GM19239 (cell line): ENCODE results near the gene PACSIN2.
A peak's percentile ranks its signal among the peaks of the same experiment; 100 is the strongest.

Experiments
- DNase-seq: peaks from one replicate; pipeline ENCODE4 v3.0.0; 2011; ENCODE audit warnings: low spot score; ENCODE audit not compliant: insufficient read length
- FAIRE-seq: peaks from 2 replicates; lab custom pipeline; 2011; peaks lifted over from hg19 to GRCh38; lab: Jason Lieb, UNC

Gene PACSIN2

DNA sequence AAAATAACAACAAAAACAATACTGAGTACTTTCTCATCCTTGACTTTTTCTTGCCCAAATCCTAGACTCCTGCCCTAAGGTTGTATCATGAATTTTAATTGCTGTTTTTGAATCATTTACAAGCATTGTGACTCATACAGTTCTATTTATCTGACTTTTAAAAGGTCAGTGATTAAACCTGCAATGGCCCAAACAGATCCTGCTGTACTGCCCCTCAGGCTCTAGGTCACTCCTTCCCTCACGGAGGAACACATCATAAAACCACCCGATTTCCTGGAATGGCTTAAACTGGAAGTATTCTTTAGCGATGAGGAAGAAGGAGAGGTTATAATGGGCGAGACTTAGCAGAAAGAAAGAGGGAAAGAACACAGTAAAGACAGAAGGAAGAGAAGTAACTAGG, 170.2 kb downstream of the PACSIN2 start:
- no peak for FAIRE-seq

DNA sequence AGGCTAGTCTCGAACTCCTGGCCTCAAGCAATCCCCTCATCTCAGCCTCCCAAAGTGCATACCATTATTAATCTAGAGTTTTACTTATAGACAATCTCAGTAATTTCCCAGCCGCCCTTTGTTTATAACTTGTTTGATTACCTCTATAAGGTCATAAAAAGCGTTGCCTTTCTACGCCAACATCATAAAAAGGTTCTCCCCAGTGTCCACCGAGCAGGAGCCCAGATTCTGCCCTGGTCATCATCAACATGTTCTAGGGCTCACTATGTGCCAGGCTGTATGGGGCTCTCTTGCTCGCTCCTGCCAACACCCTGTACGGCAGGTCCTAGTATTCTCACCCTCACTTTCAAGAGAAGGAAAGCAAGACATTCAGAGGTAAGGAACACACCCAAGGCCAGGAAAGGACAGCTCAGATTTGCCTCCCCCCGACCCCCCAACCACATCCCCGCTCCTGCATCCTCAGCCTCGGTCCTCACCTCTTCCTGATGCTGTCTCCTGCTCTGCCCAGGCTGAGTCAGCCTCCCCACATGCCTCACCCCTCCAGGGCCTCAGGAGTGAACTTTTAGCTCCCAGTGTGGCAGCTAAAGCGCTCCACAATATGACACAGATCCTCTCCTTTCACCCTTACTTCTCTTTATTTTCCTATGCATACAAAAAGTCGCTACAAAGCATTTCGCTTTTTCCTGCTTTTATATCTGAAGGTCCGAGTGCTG, 172.1 kb downstream of the PACSIN2 start:
- FAIRE-seq (no peak), DNase-seq (no peak)

More for the DNA sequence above, 170.2 kb downstream of the PACSIN2 start:
- DNase-seq: no peak

DNA sequence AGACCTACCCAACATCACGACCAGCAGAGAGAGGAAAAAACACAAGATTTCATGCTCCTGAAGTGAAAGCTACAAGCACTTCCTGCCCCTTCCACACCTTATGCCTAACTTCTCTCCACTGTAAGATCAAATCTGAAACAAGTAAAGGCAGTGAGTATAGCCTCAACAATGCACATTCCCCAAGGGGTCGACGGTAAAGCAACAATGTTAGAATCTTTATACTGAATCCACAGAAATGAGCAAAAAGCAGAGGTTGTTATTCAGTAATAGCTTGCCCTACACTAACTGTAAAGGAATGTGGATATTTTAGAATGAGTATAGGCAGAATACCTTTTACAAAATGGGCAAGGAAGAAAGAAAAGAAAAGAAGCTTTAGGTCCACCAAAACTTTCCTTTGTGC, 173.5 kb downstream of the PACSIN2 start:
- FAIRE-seq (no peak), DNase-seq (no peak)

DNA sequence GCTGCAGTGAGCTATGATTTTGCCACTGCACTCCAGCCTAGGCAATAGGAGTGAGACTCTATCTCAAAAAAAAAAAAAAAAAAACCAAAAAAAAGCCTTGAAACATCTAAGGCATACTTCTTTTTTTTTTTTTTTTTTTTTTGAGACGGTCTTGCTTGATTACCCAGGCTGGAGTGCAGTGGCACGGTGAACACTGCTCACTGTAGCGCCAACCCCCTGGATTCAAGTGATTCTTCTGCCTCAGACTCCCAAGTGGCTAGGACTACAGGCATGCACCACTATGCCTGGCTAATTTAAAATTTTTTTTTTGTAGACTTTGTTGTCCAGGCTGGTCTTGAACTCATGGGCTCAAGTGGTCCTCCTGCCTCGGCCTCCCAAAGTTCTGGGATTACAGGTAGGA, 177.4 kb downstream of the PACSIN2 start:
- DNase-seq (no peak), FAIRE-seq (no peak)

DNA sequence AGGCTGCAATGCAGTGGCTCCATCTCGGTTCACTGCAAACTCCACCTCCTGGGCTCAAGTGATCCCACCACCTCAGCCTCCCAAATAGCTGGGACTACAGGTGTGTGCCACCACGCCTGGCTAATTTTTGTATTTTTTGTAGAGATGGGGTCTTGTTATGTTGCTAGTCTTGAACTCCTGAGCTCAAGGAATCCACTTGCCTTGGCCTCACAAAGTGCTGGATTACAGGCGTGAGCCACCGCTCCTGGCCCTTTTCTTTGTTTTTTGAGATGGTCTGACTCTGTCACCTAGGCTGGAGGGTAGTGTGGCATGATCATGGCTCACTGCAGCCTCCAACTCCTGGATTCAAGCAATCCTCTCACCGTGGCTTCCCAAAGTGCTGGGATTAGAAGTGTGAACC, 178.9 kb downstream of the PACSIN2 start:
- FAIRE-seq (no peak), DNase-seq (no peak)

DNA sequence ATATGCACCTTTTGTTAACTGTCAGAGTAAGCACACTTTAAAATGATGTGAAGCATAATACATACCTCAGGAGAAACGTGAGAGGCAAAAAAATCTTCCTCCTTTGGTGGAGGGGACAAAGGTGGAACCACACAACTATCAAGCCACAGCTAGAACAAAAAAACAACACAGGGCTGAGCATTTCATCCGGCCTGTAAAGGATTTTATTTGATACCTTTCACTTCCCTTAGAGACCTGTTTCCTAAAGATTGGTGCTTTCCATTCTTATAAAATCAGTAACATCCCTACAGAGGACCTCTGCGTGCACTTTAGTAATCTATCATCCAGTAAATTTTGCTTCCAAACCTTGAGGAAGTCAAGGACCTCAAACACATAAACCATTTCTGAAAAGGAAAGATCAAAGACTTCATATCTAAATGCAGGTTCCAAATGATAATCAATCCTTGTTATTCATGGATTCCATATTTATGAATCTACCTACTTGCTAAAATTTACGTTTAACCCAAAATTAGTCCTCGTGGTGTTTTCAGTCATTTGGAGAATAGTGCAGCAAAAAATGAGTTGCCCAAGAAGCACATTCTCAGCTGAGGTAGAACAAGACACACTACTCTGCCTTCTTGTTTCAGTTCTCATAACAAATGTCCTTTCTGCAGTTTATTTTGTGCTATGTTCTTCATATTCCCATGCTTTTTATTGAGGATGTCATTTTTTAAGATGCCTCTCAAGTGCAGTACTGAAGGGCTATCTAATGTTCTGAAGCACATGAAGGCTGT, 180.6 kb downstream of the PACSIN2 start:
- FAIRE-seq (peak; percentile 86), DNase-seq (no peak)

DNA sequence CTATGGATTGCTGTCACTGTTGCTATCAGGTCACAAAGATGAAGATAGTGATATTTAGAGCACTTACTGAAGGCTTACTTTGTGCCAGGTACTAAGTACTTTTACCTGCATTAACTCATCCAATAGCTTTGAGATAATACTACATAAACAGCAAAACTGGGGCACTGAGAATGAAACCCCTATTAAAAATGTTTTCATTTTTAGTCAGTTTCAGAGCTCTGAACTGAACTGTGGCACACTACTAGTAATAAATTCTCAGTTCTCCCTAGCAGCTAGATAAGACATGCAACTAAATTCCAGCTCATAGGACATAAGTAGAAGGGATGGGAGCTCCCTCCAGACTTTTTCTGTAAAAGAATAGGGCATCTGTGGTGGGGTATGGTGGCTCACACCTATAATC, 181.8 kb downstream of the PACSIN2 start:
- DNase-seq (no peak), FAIRE-seq (peak; percentile 84)

DNA sequence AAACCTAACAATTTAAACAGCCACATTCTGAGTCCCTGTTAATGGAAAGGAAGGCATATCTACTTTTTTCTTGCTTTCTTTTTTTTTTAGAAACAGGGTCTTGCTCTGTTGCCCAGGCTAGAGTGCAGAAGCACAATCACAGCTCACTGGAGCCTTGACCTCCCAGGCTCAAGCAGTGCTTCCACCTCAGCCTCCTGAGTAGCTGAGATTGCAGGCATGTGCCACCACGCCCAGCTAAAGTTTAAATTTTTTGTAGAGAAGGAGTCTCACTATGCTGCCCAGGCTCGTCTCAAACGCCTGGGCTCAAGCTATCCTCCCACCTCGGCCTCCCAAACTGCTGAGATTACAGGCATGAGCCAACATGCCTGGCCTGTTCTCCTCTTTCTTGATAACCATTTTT, 183.2 kb downstream of the PACSIN2 start:
- no peak for DNase-seq

DNA sequence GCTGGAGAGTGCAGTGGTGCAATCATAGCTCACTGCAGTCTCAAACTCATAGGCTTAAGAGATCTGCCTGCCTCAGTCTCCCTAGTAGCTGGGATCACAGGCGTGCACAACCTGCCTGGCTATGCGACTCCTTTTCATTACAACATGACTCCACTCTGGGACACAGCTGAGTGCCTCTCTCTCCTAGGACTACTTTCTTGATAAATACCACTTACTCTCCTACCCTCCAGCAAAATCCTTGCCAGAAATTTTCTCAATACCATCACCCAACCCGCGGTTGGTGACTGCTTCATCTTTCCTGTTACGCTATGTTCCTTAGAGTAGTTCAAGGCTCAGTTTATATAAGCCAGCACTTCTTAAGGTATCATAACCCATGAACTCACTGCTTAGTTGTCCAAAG, 184.8 kb downstream of the PACSIN2 start:
- no peak for DNase-seq
- peak; percentile 31 for FAIRE-seq

More for the DNA sequence above, 183.2 kb downstream of the PACSIN2 start:
- no peak for FAIRE-seq

DNA sequence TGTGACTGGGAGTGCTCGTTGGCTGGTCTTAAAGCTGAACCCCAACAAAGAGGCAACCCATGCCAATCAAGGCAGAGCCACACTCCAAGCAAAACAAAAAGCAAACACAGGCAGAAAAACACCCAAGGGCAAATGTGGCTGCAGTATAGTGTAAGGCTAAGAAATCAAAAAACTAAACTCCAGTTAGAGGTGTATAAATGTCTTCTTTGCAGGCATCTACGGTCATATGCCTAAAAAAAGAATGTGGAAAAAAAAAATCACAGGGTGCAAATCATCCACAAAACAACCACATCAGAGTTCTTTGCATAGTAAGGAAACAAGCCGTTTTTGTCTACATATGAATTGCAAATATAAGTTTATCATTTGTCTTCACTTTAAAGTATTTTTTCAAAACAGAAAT, 185.6 kb downstream of the PACSIN2 start:
- DNase-seq (no peak), FAIRE-seq (no peak)

DNA sequence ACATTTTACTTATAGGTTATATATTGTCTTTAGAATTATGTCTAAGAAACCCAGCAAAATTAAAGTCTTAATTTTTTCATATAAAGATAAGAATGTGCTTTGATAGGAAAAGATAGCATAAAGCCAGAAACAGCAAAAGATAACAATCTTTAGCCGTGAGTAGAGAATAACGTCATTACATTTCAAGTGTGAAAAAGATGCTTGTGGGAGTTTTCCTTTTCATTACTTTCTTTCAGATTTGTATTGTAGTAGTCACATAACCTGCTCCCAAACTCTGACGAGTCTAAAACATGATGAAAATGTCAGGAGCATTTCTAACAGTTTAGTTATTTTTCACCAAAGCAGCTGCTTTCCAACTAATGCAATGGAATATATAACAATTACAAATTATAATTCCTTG, 189.2 kb downstream of the PACSIN2 start:
- DNase-seq (no peak), FAIRE-seq (no peak)

DNA sequence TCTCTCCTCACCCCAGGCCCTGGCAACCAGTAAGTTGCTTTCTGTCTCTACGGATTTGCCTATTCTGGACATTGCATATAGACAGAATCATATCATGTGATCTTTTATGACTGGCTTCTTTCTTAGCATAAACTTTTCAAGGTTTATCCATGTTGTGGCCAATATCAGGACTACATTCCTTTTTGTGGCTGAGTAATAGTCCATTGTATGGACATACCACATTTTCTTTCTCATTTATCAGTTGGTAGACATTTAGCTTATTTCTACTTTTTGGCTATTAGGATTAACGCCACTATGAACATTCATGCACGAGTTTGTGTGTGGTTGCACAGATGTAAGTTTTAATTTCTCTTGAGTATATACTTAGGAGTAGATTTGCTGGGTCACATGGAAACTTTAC, 193.6 kb downstream of the PACSIN2 start:
- DNase-seq: no peak

DNA sequence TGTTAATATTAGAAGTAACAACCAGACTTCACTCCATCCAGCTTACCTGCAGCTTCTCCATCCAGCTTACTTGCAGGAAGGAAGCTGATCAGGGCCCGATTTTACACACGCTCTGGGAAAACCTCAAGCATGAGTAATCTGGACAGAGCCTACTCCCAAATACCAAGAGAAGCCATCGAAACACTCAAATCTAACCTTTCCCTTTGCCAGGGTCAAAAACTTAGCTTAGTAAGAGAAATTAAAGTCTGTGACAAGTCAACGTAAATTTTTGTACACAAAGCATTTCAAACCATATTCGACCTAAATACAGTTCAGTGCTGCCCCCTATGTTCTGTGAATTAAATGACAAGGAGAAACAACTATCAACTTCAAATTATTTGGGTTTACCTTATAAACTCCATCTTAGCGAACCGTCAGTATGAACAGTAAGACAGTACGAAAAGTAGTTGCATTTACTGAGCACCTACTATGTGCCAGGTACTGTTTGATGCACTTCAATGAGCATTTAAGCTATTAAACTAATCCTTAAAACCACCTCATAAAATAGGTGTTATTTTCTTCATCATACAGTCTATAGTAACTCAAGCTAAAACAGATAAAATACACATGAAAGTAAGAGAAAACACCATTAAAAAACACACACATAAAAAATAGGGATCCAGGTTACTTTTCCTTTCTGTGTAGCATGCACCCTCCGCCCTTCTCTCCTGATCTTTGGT, 194.7 kb downstream of the PACSIN2 start:
- peak; percentile 78 for FAIRE-seq
- DNase-seq: no peak

More for the DNA sequence above, 193.6 kb downstream of the PACSIN2 start:
- no peak for FAIRE-seq
